Measurements from ENCODE around the gene RHOT2. TPM values are rescaled to one million over a fixed set of nuclear protein-coding genes. Genes with fewer than 3 reads are reported as not detected.

Gene RHOT2
- total and polyA plus RNA-seq, 2 of the 8 experiments (the other 6 are each of a cell fraction or from before 2014, with no cell fraction given) = 149 to 194 TPM

- H2AK5ac ChIP-seq (ENCODE audit: low read depth, low read length) = no peak overlapping the region
- peak overlapping the region in 1 of 2 experiments; percentile 83; a peak in 1 of 4 replicates for H3K4me2 ChIP-seq (ENCODE audit: insufficient read depth in 1 of 2, low read depth in 2 of 2, low read length in 2 of 2)
- peaks cover 14% of the 10 kb centered on the region; the same call in 1 of the 2 replicates for H3K23me2 ChIP-seq (ENCODE audit: low read depth, low read length)
- no peak overlapping the region for H2BK15ac ChIP-seq (ENCODE audit: low read length)
- POLR2A ChIA-PET (ENCODE audit: partially characterized antibody) = interaction anchor here (0.6 to 23.0 kb wide), 28 partner anchors 5 to 610 kb away, joined by 3 to 353 read pairs (median 5); partner anchors contain the start of genes ANTKMT, CCDC78, CHTF18 and GNG13
- H3K9me3 ChIP-seq (ENCODE audit: insufficient read depth in 2 of 2, low read depth in 1 of 2, low read length in 1 of 2) = no peaks in the 10 kb centered on the region; a peak in 1 of 4 replicates
- peak overlapping the region in 1 of 4 experiments; percentile 77; a peak in 2 of 8 replicates for H3K4me3 ChIP-seq (ENCODE audit: extremely low read depth in 1 of 4, insufficient read depth in 2 of 4, low read depth in 3 of 4, low read length in 4 of 4)
- H3K23ac ChIP-seq (ENCODE audit: insufficient read length) = no peak overlapping the region
- no peak overlapping the region; the same call in none of the 2 replicates for H3K18ac ChIP-seq (ENCODE audit: extremely low read depth, low read length)
- H3K4me1 ChIP-seq (replicated peaks in 1 of 4; ENCODE audit: control insufficient read depth in 3 of 4, insufficient read depth in 4 of 4, low read length in 3 of 4) = peaks cover 0 to 20% (median 15%) of the 10 kb centered on the region in 4 experiments; a peak in 5 of 7 replicates
- no peak overlapping the region; the same call in none of the 2 replicates for H2BK5ac ChIP-seq (ENCODE audit: low read depth, low read length)
- no peak overlapping the region for H3K27ac ChIP-seq (ENCODE audit: low read depth, low read length)
- CTCF ChIA-PET (ENCODE audit: partially characterized antibody) = interaction anchor here (1.1 to 35.8 kb wide), 4 partner anchors 5 to 63 kb away, joined by 3 to 977 read pairs (median 700); partner anchors contain the start of genes ANTKMT, CCDC78, CHTF18 and CIAO3
- H3K79me1 ChIP-seq (ENCODE audit: low read depth, low read length) = no peaks in the 10 kb centered on the region
- no peak overlapping the region for H2AFZ ChIP-seq (ENCODE audit: low read length)
- no peak overlapping the region for H2BK20ac ChIP-seq (ENCODE audit: low read length)
- no peak overlapping the region for H4K91ac ChIP-seq (replicated peaks; ENCODE audit: insufficient read length, low read length)
- H2BK12ac ChIP-seq (ENCODE audit: low read depth, low read length) = no peak overlapping the region
- H4K8ac ChIP-seq (ENCODE audit: extremely low read depth, insufficient read depth, low read length) = peak overlapping the region; percentile 57; the same call in 1 of the 2 replicates
- H4K5ac ChIP-seq (ENCODE audit: insufficient read length, low read depth, low read length) = no peak overlapping the region
- H3K56ac ChIP-seq (replicated peaks; ENCODE audit: insufficient read length, low read depth, low read length) = no peak overlapping the region
- peaks cover 4 to 20% of the 10 kb centered on the region in 2 experiments for H4K20me1 ChIP-seq (replicated peaks in 1 of 2; ENCODE audit: control insufficient read depth in 1 of 2, insufficient read depth in 2 of 2, low read length in 2 of 2)
- peaks cover 0 to 20% (median 4%) of the 10 kb centered on the region in 4 experiments; a peak in 4 of 7 replicates for H3K27me3 ChIP-seq (replicated peaks in 1 of 4; ENCODE audit: control insufficient read depth in 3 of 4, extremely low read depth in 1 of 4, insufficient read depth in 3 of 4, low read length in 3 of 4)
- H3K14ac ChIP-seq (ENCODE audit: insufficient read length) = no peak overlapping the region
- H2BK120ac ChIP-seq (replicated peaks; ENCODE audit: low read depth, low read length) = no peak overlapping the region
- H3K9ac ChIP-seq (replicated peaks in 1 of 4; ENCODE audit: extremely low read depth in 1 of 4, low read depth in 3 of 4, low read length in 3 of 4) = no peak overlapping the region
- H3K36me3 ChIP-seq (ENCODE audit: control insufficient read depth in 2 of 4, insufficient read depth in 4 of 4, low read length in 3 of 4) = peaks cover 0 to 6% (median 0%) of the 10 kb centered on the region in 4 experiments; a peak in 1 of 8 replicates
- WGBS, 2 experiments (ENCODE audit: extremely low coverage in 1 of 2, insufficient coverage in 1 of 2, insufficient read length in 1 of 2, insufficient replicate concordance in 2 of 2, low coverage in 1 of 2, low lambda C conversion rate in 2 of 2, missing lambda C conversion rate in 1 of 2) = 95% methylated on average over 43 of the region's 51 CpGs; no CpG with 5 or more reads in 1 of the 2 experiments
- no peak for FAIRE-seq
- H3K4ac ChIP-seq (replicated peaks; ENCODE audit: insufficient read length, low read depth, low read length) = peak overlapping the region; percentile 69
- DNase-seq (ENCODE audit: low read depth in 1 of 2, low spot score in 2 of 2) = no peak
- H3K79me2 ChIP-seq (ENCODE audit: control insufficient read depth in 1 of 2, insufficient read depth in 2 of 2, low read length in 2 of 2) = no peaks in the 10 kb centered on the region
- TF ChIP-seq SAP30 (IDR thresholded peaks at IDR 0.05; ENCODE audit: insufficient read depth, insufficient replicate concordance, low read length) = no peak
- no peak; the same call in 1 of the 2 replicates for TF ChIP-seq E2F6 (IDR thresholded peaks at IDR 0.05)
- no peak for TF ChIP-seq EZH2 (IDR thresholded peaks at IDR 0.05; ENCODE audit: low read depth, low read length, severe bottlenecking)
- no peak for TF ChIP-seq NRF1 (IDR thresholded peaks at IDR 0.05; ENCODE audit: low read depth, low read length)
- no peak for TF ChIP-seq BRCA1 (IDR thresholded peaks at IDR 0.05; ENCODE audit: low read depth, low read length)
Observed at GRCh38 chr16:721765-722540, 54.0 kb downstream of the RHOT2 start.

Measured in H1 (cell line).